Fibroblast of lung (primary cell): ENCODE data around the gene RNF150.

Experiments
- EZH2 ChIP-seq: IDR thresholded peaks from 2 replicates; pipeline ENCODE4 v1.5.1; 2012; ENCODE audit warnings: low read length, control low read depth, mild to moderate bottlenecking; ENCODE audit errors: missing control alignments
- TF ChIP-seq, protein P1 (sequence below), 2 donors: IDR thresholded peaks in 1 of 2; conservative IDR thresholded peaks in 1 of 2; 1 replicate in 1 of 2; 2 replicates in 1 of 2; pipeline ENCODE4 v1.5.1; 2011 to 2012; ENCODE audit warnings: low read length in 2 of 2, control low read depth in 1 of 2, inconsistent platforms in 1 of 2, low read depth in 1 of 2, mild to moderate bottlenecking in 1 of 2

DNA sequence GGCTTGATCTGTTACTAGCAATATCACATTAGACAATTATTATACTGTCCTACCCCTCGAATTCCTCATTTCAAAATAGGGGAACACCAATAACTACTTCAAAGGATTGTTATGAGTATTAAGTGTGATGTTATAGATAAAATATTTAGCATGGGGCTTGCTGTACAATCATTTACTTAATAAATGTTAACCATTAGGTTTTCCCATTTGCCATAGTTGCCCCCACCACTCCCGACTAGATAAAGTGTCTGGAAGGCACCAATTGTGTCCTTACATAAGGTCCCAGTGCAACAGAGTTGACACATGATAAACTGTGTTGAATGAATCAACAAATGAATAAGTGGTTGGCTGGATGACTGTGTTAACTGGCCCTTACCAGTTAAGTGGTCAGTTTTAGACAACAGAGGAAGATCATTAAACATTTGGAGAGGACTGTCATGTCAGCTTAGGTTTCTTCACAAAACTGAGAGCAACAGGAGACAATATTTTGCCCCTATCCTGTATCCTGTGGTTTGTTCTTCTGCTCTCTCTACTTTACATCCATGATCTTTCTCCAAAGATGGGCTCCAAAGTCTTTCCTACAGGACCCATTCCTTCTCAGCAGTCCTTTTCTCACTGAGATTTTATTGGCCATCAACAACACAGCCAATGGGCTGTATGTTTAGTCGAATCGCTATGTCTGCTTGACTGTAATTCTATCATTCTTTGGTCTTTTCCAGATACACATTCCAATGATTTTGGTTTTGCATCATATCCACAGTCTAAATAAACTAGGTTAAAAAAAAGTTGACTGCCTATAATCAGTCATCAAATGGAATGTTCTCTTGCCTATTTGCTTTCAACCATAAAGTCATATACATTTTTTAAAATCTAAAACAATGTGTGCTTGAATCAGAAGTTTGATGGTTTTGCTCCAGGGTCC, 74.4 kb downstream of the RNF150 start:
- TF ChIP-seq, protein P1, sequence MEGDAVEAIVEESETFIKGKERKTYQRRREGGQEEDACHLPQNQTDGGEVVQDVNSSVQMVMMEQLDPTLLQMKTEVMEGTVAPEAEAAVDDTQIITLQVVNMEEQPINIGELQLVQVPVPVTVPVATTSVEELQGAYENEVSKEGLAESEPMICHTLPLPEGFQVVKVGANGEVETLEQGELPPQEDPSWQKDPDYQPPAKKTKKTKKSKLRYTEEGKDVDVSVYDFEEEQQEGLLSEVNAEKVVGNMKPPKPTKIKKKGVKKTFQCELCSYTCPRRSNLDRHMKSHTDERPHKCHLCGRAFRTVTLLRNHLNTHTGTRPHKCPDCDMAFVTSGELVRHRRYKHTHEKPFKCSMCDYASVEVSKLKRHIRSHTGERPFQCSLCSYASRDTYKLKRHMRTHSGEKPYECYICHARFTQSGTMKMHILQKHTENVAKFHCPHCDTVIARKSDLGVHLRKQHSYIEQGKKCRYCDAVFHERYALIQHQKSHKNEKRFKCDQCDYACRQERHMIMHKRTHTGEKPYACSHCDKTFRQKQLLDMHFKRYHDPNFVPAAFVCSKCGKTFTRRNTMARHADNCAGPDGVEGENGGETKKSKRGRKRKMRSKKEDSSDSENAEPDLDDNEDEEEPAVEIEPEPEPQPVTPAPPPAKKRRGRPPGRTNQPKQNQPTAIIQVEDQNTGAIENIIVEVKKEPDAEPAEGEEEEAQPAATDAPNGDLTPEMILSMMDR (conservative IDR thresholded peaks at IDR 0.05 in 1 of 2, IDR thresholded peaks at IDR 0.05 in 1 of 2; ENCODE audit: low read depth in 1 of 2, low read length in 2 of 2): no peak
- TF ChIP-seq EZH2: no peak
